HG02943 (cell line): ENCODE results near the gene TMEM154.

Experiments used
- ATAC-seq: cut with Tn5 transposase; IDR thresholded peaks from one replicate; pipeline ENCODE4 v1.9.1; 2021; ENCODE audit warnings: mild to moderate bottlenecking, low read depth, moderate library complexity; ENCODE audit not compliant: unreplicated experiment

TMEM154 gene

GRCh38 chr4:152635851-152636250 lies 43.9 kb downstream of the TMEM154 start:
- no peak for ATAC-seq

DNA sequence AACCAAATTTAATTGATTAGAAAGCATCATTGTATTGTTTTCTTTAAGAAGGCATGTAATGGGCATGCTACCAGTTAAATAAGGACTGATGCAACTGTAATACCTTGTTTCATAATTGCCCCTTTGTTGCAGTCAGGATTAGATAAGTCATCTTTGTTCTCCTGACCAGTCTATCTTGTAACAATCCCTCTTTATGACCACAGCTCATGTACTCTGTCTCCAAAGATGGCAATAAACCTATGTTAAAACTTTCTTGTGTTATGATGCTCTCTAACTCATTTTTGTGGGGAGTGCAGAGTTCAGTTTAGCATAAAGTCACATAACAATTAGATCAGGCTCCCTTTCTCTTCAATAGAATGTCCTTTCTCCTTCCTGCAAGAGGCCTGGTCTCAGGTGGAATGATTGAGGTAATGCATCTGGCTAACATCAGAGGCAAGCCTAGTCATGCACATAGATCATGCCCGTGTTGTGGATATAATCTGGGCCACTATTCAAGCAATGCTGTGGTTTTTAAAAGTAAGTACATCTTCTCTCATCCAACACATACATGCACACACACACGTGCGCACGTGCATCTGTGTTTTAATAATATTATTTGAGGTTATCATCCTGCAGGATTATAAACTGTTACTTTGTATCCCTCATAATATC lies 45.6 kb downstream of the TMEM154 start:
- ATAC-seq, result no peak

DNA sequence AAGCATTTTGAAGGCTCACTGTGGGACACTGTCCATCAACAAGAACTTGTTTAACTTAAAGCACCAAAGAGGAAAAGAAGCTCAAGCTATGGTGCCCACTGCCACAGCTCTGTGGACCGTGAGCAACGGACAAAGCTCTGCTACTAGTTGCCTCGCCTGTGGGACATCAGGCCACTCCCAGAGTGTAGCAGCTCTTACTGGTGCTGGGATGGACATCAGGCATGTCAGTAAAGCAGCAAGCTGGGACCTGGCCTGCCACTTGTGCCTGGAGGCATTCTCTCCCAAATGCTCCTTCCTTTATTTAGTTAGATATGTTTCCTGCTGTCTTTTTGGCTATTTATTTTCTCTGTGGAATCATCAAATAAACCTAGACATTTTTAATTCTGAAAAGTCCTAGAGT lies 46.7 kb downstream of the TMEM154 start:
- ATAC-seq, result no peak

GRCh38 chr4:152630324-152630723 lies 49.5 kb downstream of the TMEM154 start:
- ATAC-seq, result no peak

GRCh38 chr4:152629908-152630307 lies 49.9 kb downstream of the TMEM154 start:
- ATAC-seq, result no peak

GRCh38 chr4:152628128-152628527 lies 51.7 kb downstream of the TMEM154 start:
- ATAC-seq, result no peak

DNA sequence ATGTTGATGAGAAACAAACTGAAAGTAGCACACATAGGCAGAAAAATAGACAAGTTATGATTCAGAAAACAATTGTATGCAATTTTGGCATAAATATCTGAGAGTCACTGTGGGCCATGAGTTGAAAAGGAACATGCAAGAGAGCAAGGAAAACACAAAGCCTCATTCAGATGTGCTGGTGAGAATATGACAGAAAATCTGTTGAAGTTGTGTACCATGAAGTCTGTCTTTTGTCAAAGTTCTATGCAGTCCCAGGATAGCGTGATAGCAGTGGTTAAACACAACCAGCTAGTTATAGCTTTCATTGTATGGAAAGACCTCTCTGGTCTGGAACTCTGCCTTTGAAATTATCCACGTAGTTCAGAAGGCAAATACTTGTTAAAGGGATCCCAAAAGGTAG lies 53.0 kb downstream of the TMEM154 start:
- ATAC-seq, result no peak

DNA sequence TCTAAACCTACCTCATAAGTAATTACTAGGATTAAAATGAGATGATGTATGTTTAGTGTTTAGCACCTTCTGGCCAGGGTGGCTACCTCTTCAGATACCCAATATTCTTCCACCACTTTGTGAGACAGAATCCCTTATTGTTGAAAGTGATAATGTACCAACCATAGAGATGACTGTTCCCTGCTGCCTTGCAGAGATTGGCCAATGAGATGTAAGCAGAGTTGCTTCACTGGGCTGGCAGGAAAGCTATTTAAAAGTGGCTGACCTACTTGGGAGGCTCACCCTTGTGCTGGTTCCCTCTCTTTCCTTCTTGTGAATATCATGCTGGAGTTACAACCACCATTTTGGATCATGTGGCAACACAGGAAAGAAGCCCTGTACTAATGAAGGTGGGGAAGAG lies 58.9 kb downstream of the TMEM154 start:
- ATAC-seq, result no peak

DNA sequence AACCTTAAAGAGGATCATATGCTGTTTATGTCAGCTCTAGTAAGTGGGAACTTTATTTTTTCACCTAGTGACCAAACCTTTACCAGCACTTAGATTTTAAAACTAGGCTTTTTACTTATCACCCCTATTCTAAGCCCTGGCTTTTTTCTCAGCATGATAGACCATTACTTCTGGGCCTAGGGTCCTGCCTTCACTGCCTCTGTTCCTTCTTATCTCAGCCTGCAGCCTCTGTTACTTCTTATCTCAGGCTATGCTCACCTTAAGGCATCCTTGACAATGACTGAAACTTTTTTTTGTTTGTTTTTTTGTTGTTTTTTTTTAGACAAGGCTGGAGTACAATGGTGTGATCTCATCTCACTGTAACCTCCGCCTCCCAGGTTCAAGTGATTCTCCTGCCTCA lies 59.6 kb downstream of the TMEM154 start:
- ATAC-seq, result no peak

- ATAC-seq, result no peak
These were observed 60.2 kb downstream of the TMEM154 start for GRCh38 chr4:152619556-152619955.

GRCh38 chr4:152618971-152619370 lies 60.8 kb downstream of the TMEM154 start:
- no peak for ATAC-seq

DNA sequence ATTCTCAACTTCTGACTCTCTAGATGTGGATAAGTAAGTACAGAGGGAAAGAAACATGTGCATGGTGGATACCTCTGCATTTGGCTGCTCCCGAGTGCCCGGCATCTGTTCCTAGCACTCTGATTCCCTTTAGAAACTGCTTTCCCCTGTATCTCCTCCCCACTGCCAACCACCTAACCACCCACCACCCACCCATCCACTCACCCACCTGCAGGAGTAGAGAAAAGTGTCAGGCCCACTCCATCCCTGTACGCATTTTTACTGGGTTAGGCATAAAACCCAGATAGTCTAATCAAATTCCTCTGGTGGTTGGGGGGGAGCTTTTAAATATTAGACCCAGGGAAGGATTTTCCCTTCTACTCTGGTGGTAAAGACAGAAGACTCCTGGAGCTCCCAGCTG lies 63.0 kb downstream of the TMEM154 start:
- ATAC-seq, result no peak

- ATAC-seq, result no peak
These were observed 65.7 kb downstream of the TMEM154 start for GRCh38 chr4:152613841-152614721.

GRCh38 chr4:152613351-152613750 lies 66.4 kb downstream of the TMEM154 start:
- ATAC-seq, result no peak

GRCh38 chr4:152610131-152610530 lies 69.7 kb downstream of the TMEM154 start:
- no peak for ATAC-seq

DNA sequence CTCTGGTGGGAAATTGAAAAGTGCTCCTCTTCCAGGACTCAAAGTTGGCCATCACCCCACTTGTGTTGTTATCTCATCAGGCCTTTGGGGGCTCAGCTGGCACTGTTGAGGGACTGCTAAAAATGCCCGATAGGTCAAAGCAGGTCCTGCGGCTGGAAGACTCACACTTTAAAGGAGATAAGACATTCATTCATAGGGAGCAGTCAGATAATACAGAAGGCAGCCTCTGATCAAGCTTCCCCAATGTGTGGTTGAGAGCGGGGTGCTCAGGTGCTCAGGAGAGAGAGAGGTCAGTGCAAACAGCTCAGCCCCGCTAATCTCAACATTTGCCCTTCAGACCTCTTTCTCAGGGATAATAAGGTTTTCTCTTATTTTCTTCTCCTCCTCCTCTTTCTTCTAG lies 70.3 kb downstream of the TMEM154 start:
- no peak for ATAC-seq

GRCh38 chr4:152607178-152607577 lies 72.6 kb downstream of the TMEM154 start:
- no peak for ATAC-seq

- no peak for ATAC-seq
These were observed 73.0 kb downstream of the TMEM154 start for GRCh38 chr4:152606753-152607152.

- no peak for ATAC-seq
These were observed 74.0 kb downstream of the TMEM154 start for GRCh38 chr4:152605641-152606335.

DNA sequence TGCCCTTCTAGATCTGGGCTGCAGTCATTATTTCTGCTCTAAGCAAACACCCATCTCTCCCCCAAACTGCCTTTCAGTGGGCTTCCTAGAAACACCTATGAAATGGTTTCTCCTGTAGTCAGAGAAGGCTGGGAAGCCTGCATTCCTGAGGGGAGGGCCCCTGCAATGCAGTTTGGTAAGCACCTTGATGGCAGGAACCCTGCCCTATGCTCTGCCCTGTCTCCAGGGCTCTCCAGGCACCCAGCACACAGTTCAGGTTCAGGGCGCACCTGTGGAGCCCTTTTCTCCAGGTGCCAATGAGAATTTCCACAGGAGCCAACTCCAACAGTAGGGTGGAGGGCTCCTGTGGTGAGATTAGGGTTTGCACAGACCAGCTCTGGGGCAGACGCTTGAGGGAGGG lies 74.8 kb downstream of the TMEM154 start:
- no peak for ATAC-seq

GRCh38 chr4:152601156-152601555 lies 78.6 kb downstream of the TMEM154 start:
- no peak for ATAC-seq
